Measurements from ENCODE around the gene ENTR1.
"Not testable (repeated sequence)": the region's sequence is repeated elsewhere in the genome, so short reads cannot be mapped to it uniquely, and the experiment has no call there.

ENTR1 gene

DNA sequence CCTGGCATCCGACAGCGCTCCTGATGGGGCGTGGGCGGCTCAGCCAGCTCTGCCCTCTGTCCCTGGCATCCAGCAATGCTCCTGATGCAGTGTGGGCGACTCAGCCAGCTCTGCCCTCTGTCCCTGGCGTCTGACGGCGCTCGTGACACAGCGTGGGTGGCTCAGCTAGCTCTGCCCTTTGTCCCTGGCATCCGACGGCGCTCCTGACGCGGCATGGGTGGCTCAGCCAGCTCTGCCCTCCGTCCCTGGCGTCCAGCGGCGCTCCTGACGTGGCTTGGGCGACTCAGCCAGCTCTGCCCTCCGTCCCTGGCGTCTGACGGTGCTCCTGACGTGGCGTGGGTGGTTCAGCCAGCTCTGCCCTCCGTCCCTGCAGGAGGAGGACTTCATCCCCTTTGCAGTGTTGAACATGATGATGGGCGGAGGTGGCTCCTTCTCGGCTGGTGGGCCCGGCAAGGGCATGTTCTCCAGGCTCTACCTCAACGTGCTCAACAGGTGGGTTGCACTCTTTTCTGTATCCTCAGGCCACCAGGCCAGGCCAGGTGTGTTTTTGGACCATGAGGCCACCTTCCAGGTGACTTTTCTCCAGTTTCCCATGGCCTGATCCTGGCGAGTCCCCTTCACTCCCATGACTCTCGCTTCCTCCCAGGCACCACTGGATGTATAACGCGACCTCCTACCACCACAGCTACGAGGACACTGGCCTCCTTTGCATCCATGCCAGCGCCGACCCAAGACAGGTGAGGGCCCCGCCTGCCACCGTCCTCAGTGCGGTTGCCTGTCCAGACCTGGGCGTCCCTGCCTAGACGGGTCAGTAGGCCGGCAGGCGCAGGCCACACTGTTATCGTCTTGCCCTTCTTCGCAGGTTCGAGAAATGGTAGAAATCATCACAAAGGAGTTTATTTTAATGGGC lies 8.0 kb upstream of the ENTR1 start:
- DNase-seq = no peak

DNA sequence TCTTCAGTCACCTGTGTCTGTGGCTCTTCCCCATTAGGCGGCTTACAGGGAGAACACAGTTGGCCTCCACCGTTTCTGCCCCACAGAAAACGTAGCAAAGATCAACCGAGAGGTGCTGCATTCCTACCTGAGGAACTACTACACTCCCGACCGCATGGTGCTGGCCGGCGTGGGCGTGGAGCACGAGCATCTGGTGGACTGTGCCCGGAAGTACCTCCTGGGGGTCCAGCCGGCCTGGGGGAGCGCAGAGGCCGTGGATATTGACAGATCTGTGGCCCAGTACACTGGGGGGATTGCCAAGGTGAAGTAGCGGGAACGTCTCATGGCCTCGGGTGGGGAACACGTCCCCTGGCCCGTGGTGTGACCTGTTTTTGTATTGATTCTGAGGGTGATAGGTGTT lies 6.5 kb upstream of the ENTR1 start:
- DNase-seq = no peak

GRCh38 chr9:136416427-136416826 lies 6.0 kb upstream of the ENTR1 start:
- DNase-seq = no peak

DNA sequence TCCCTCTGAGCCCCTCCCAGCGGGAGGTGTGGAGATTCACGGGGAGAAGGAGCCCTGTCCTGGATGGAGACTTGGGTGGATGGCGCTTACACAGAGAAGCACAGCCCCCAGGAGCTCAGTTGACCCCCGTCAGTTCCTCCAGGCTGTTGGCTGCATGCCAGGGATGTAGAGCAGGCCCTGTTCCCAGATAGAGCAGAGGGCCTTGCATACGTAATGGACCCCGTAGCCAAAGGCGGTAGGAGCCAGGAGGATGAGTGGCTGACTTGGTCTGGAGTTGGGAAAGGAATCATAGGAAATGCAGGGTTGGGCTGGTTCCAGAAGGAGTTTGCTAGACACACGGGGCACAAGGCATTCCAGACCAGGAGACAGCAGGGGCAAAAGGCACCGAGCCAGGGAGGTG lies 2.5 kb upstream of the ENTR1 start:
- no peak for DNase-seq

DNA sequence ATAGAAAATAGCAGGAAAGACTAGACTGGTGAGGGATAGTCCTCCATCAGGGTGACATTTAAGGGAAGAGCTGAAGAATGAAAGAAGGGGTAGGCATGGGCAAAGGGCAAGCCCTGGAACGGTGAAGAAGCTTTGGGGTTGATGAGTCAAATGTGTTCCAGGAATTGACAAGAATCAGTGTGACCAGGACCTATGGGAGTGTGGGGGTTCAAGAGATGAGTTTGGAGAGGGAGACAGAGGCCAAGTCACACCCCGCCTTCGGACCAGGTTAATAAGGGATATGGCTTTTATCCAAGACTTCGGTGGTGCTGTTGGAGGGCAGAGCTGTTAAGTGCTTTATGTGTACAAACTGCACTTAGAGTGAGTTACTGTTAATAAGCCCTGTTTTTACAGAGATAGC lies 964 bp upstream of the ENTR1 start:
- no peak for DNase-seq

DNA sequence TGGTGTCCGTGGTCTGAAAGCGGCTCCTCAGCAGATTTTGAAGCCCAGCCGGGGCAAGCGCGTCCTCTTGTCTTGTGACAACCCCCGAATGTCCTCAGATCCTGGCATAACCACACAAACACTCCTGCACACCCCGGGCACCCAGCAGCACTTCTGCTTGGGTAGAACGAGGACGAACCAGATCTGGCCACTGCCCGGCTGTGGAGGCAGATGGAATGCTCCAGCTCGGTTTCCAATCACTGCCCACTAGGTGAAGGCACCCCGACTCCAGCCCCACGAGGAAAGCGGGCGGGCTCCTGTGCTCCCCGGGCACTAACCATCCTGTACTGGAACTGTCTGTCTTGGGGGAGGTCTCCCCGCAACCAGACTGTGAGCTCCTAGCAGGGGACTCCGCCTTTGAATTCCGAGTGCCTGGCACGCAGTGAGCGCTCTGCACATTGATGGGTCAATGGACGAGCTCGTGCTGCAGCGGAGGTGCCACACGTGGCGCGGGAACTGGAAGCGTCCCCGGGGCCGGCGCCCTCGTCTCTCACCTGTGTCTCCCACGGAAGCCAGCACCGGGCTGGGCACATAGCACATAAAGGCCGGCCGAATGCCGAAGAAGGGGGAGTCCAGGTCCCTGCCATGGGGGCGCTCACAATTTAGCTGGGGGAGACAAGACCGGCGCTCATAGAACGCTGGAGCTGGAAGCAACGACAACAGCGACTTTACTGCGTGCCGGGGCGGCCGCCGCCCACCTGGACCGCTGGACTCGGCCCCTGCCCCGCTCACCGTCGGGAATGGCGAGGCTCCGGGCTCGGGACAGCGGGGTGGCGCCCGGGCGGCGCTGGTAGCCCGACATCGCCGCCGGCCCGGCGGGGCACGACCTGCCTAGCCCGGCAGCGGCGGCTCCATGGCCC lies 608 bp downstream of the ENTR1 start:
- peak; percentile 12 for DNase-seq

DNA sequence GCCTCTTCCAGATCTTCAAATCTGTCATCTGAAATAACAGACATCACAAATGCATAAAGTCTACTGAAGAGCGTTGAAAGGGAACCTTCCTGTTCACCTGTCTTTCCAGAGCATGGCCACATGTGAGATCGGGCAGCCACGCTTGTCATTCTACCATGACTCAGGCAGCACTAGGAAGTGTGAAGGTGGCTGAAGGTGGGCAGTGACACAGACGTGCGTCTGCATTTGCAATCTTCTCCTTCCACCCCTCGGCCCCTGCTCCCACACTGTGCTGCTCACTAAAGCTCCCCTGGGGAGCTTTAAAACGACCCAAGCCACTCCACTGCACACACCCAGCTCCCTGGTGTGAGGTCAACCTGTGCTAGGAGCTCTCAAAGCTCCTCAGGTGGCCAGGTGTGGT lies 2.5 kb downstream of the ENTR1 start:
- DNase-seq = no peak

- DNase-seq = not testable (repeated sequence)
Measured at GRCh38 chr9:136407061-136407460, 3.4 kb downstream of the ENTR1 start.

- not testable (repeated sequence) for DNase-seq
Measured at GRCh38 chr9:136405904-136406303, 4.5 kb downstream of the ENTR1 start.

DNA sequence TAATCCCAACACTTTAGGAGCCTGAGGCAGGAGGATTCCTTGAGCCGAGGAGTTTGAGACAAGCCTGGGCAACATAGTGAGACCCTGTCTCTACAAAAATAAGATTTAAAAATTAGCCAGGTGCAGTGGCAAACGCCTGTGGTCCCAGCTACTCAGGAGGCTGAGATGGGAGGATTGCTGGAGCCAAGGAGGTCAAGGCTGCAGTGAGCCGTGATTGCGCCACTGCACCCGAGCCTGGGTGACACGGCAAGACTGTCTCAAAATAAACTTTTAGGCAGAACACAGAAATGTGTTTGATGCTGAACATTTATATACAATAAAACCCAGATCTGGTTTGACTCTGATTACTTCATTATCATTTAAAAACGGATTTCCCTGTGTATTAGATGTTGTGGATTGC lies 4.9 kb downstream of the ENTR1 start:
- no peak for DNase-seq

GRCh38 chr9:136404801-136405136 lies 5.6 kb downstream of the ENTR1 start:
- DNase-seq = no peak

DNA sequence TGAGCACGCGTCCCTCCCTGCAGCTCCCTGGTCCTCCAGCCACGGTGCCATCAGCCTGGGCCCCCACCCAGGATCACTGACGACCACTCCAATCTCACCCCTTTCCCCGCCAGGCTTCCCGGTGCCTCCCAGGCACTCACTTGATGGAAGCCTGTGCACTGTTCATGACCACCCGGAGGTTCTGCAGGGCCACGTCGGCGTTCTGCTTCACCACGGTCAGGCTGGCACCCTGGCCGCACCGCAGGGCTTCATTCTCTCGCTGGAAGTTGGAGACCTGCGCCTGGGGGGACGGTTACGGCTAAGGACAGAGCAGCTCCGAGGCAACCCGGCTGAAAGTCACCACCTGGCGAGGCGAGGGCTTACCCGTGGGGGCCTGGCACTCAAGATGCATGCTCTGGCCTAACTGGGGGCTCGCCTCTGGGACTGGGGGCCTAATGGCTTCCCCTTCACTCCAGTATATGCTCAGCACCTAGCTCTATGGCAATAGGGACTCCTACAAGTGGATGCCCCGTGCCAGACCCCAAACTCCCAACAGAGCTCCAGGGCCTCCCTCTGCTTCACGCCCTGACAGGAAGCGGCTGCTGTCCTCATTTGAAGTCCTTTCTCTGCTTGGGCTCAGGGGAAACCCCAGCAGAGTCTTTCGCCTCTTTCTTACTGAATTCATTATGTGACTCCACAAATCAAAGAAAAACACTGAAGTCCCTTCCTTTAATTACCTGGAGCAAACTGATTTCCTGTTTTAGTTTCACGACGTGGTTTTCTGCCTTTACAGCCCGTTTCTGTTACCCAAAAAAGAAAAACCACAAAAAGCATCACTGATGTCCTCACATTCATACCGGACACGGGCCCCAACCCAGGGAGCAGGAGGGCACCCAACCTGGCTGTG lies 6.3 kb downstream of the ENTR1 start:
- DNase-seq = no peak

GRCh38 chr9:136403538-136403914 lies 6.9 kb downstream of the ENTR1 start:
- peak; percentile 50 for DNase-seq

DNA sequence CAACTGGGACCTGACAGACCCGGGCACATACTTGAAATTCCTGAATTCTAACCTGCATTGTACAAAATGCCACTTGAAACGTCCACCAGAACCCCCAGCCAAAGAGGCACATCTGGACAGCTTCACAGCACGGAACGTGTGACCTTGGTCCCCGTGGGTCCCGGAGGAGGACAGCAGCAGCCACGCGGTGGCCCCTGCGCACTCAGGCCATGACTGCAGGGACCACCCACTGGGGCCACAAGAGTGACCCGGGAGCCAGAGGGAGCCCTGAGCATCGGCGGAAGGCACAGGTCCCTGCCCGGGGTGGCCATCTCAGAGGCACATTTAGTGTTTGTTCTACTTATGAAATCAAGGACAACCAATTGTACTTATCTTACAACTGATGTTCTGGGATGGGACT lies 8.3 kb downstream of the ENTR1 start:
- DNase-seq = no peak

GRCh38 chr9:136401173-136401922 lies 9.1 kb downstream of the ENTR1 start:
- DNase-seq = no peak

DNA sequence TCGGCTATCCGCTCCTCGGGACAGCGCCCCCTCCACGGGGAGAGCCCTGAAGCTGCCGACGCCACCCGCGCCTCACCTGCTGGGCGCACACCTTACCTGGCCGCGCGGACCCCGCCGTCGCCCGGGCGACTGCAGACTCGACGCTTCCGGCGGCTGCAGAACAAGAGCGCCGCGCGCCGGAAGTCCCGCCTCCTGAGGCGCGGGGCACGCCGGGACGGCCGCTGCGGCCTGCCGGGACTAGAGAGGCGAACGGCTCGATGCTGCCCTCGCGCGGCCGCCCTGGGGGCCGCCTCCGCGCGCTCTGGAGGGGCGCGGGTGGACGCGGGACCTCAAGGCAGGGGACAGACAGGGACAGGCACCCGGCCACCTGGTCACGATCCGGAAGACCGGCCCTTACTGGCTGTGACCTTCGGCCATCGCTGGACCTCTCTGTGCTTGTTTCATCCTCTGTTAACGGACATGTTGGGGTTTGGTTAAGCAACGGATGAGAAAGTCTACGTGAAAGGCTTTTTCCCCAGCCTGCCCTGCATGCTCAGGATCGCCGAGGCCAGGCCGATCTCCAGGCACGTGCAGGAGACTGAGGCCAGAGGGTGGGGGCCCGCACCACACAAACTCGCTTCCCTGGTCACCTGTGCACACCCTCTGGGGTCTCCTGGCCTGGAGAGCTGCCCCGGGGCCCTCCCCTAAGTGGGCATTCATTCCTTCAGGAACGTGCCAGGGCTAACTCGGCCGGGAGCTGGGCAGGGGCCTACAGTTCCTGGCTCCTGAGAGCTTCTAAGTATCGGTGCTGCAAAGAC lies 10.2 kb downstream of the ENTR1 start, which contains the start of gene SNAPC4:
Gene SNAPC4 (minus strand): TSS at position 133 of the 797 bp plus-strand sequence. CDS start 1,742 bp downstream, outside the sequence.
- peak; percentile 76 for DNase-seq

- no peak for DNase-seq
Measured at GRCh38 chr9:136399176-136400037, 11.0 kb downstream of the ENTR1 start.

DNA sequence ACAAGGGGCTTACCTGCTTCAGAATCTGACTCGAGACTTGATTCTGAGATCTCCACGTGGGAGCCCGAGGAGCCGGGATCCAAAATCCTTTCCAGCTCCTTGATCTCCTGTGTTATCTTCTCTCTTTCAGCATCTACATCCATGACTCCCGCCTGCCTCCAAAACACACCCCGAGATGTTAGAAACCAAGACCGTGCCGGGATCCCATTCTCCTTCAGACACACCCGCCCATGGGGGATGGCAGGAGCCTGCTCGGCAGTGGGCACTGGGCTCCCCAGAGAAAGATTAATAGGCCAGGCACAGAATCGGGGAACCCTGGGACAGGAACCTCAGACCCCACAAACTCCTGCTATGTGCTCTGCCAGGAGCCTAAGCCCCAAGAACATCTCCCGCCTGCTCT lies 12.1 kb downstream of the ENTR1 start:
- no peak for DNase-seq

DNA sequence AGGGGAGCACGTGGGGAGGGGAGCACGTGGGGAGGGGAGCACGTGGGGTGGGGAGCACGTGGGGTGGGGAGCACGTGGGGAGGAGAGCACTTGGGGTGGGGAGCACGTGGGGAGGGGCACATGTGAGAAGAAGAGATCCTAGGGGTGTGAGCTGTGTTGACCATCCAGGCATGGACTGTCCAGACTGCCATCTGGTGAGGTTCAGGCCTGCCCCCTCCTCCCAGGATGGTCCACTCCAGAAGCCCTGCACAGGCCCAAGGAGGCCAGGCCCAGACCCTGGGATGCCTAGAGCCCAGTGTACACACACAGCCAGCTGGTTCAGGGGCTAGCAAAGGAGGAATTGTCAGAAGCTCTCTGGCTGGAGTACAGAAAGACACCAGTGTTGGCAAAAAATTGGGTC lies 12.8 kb downstream of the ENTR1 start:
- no peak for DNase-seq

- DNase-seq = no peak
Measured at GRCh38 chr9:136396219-136396515, 14.2 kb downstream of the ENTR1 start.
